GM18519 (cell line): ENCODE data around the gene MRPL38.
"Not testable (repeated sequence)": the region's sequence is repeated elsewhere in the genome, so short reads cannot be mapped to it uniquely, and the experiment has no call there.

Experiments used
- ATAC-seq: cut with Tn5 transposase; IDR thresholded peaks from one replicate; pipeline ENCODE4 v1.9.1; 2021; ENCODE audit warnings: mild to moderate bottlenecking, moderate library complexity; ENCODE audit not compliant: unreplicated experiment, low FRiP score

Gene MRPL38

DNA sequence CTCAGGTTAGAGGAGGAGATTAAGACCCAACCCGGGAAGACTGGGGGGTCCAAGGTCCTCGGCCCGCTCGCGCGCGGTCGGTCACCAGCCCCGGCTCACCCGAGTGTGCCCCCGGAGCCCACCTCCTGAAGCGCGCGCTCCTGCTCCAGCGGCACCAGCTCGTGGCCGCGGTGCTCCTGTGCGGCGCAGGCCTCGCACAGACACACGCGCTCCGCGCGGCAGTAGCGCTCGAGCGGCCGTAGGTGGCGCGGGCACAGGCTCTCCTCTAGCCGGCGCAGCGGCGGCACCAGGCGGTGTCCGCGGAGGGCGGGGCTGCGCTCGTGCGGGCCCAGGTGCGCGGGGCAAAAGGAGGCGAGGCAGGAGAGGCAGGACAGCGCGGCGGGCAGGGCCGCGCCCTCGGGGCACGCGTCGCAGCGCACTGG lies 26.9 kb downstream of the MRPL38 start:
- no peak for ATAC-seq

DNA sequence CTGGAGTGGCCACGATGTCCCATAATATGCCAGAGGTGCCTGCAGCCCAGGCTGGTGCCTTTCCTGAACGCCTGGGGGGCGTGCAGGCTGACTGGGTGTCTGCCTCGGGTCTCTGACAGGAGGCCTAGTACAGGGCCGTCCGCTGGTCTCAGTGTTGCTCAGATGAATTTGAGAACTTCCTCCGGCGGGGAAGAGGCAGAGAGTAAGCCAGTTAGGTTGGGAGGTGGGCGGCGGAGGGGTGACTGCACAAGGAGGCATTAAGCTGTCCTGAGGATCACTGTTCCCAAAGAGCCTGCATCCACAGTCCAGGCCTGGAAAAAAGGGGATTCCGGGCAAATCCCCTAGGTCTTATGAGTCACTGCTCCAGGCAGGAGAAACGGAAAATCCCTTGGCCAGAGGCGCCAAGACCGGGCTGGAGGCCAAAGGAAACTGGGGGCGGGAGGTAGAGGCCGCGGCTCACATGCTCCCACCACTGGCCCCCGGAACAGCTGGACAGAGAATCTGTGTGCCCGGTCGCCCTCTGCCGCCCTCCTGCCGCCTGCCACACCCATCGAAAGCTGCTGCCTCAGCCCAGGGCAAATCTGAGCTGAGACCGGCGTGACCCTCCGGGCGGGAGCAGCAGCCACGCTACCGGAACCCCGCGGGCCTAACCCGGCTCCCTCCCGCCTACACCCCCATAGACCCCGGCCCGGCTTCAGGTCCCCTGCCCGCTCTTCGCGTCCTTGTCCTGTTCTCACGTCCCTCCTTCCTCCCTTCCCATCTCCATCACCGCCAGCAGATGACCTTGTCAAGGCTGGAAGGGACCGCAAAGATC lies 27.5 kb downstream of the MRPL38 start:
- ATAC-seq: no peak

DNA sequence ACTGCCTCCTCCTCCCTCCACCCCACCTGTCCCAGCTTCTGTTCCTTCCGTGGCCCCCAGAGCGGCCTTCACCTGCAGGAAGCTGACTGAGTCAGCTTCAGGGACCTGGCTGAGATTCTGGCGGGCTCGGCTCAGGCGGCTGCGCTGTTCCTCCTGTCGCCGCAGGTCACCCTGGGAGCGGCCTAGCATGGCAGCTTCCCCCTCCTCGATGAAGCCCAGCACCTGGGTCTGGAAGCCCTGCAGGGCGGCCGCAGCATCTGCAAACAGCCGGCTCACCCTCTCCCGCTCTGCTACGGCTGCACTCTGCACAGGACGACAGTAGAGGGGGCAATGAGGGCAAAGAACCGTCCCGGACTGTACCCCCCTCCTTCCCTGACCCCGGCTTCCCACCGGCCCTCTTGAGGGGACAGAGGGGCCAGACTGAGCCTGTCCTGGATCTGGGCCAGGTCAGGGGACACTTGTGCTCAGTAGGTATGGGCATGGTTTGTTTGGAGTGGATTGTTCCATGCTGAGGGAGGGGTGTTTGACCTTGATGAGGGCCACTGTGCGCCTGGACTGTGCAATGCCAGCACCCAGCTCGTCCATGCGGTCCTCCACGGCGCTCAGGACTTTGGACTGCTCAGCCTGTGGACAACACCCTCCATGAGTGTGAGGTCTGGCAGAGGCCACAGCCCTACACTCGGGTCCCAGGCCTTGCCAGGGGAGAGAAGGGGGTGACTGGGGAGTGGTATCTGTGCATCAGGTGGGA lies 28.3 kb downstream of the MRPL38 start:
- no peak for ATAC-seq

DNA sequence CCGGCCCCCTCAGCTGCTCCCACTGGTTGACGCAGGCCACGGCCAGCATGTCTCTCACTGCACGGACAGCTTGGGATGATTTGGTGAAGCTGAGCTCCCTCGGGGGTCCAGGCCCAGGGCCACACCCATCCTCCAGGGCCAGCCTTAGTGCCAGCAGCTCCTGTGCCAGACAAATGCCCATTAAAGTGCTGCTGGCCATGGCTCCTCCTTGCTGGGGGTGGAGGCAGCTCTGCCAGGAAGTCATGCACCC lies 28.8 kb downstream of the MRPL38 start:
- no peak for ATAC-seq

DNA sequence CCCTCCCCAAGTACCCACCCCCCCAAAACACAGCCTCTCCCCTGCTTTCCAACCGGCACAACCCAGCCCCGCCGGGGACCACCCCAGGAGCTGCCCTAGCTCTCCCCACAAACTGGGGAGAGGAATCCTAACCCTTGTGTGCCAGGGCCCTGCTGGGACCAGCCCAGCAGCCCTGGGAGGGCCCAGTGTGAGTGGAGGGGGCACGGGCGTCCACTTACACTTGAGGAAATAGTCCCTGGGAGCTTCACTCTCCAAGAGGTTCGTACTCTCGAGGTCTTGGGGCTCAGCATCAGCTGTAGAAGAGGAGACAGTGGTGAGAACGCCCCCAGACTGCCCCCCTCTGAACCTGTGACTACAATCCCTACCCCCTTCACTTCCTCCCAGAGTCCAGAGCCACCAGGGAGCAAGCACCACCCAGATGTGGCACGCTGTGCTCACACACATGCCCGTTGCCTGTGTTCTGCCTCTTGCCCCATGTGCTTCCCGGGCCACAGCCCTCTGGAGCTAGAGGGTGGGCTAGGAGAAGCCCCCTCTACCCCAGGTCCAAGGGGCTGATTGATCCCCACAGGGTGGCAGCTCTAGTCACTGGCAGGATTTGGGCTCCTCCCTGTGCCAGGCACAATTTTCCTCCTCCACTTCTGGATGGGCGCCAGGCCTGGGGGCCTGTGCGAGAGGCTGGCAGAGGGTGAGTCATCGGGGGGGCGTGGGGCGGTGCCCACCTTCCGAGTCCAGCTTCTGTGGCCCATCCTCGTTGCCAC lies 29.3 kb downstream of the MRPL38 start:
- no peak for ATAC-seq

DNA sequence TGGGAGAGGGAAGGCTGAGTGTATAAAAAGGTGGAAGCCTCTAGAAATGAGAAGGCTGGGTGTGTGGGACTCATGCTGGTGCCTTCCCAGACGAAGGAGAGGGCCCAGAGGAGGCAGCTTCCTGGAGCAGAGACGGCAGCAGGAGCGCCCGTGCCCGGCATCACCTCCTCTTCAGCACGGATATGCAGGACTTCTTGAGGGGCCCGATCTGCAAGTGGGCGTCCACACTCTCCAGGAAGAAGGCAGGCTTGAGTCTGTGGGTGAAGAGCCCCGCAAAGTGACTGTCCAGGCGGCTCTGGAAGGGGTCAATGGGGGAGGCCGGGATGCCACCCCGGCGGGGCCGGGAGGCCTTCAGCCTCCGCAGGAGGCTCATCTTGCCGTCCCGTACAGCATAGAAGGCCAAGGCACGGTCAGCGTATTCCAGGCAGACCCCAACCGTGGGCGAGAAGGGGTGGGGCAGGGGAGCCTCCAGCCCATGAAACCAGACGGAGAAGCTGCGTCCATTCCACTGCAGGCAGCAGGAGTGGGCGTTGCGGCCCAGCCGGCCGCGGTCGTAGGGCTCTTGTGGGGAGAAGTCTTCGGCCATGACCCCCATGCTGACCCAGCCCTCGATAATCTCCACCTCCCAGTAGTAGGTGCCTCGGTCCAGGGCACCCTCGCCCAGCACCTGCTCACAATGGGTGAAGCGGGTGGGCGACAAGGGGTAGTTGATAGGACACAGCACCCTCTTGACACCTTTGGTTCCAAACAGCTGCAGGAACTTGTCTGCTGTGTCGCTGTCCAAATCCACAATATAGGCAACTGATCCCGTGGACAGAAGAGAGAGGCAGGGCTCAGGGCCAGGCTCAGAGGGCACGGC lies 30.1 kb downstream of the MRPL38 start:
- ATAC-seq: no peak

DNA sequence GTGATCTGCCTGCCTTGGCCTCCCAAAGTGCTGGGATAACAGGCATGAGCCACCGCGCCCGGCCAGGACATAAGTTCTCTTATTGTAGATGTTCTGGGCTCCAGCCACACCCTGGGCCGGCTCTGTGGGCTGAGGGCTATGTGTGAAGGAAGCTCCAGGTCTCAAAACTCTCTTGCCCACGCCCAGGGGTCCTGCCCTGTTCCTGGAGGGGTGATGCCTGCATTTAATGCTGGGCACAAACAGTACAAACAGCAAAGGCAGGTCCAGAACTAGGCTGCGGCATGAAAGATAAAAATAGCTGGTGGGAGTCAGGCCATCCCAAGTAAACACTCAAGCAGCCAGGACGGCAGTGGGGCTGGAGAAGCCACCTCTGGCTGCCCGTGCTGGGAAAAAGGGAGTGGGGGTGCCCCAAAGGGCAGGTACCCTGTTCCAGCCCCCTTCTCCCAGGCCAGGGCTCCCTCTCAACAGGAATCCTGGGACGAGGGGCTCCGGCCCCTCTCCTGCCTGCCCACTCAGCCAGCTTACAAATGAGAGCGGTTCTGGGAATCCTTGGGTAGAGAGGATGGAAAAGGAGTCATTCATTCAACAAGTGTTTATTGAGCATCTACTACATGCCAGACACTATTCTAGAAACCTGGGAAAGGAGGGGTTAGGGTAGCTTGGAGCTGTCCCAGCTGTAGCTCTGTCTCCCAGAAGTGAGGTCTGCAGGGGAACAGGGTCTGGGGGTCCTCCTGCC lies 30.9 kb downstream of the MRPL38 start:
- ATAC-seq: no peak

DNA sequence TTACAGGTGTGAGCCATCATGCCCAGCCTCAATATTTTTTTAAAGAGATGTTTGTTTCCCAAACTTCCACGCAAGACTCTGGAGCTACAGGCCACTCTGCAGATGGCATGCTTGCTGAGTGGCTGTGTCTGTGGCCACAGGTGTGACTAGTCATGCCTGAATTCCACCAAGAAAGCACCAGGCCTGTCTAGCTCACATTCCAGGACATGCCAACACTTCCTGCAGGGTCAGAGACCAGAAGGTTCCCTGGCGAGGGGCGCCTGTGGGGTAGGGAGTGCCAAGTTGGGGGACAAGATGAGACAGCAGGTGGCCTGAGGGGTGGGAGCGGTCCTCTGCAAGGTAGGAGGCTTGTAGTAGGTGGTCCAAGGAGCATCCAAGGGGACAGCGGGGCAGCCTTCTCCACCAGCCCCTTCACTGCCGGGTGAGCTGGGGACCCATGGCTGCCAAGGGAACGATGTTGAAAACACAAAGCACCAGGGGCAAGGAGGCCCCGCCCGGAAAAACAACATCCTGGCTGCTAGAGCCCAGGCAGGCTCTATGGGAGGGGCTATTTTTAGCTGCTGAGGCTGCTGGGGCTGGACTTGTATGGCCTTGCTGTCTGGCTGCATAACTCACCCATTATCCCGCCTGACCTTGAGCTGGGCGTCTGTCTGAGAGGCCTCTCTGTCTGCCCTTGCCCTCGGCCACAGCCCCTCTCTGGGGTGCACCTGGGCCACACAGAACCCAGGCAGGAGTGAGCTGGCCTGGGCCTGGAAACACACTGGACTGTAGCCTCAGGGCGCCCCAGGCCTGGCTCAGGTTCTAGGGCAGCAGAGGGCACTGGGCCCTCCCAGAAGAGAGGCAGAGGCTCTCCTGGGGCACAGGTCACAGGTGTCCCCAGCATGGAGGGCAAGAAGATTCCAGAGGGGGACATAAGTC lies 32.0 kb downstream of the MRPL38 start:
- no peak for ATAC-seq

DNA sequence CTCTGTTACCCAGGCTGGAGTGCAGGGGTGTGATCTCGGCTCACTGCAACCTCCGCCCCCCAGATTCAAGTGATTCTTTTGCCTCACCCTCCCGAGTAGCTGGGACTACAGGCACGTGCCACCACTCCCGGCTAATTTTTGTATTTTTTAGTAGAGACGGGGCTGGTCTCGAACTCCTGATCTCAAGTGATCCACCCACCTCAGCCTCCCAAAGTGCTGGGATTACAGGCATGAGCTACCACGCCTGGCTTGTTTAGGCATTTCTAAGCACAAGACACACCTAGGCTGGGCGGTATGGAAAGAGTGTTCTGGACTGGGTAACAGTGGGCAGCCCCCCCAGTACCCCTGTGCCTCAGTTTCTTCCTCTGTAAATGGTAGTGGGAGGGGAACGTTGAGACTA lies 34.5 kb downstream of the MRPL38 start:
- ATAC-seq: not testable (repeated sequence)

DNA sequence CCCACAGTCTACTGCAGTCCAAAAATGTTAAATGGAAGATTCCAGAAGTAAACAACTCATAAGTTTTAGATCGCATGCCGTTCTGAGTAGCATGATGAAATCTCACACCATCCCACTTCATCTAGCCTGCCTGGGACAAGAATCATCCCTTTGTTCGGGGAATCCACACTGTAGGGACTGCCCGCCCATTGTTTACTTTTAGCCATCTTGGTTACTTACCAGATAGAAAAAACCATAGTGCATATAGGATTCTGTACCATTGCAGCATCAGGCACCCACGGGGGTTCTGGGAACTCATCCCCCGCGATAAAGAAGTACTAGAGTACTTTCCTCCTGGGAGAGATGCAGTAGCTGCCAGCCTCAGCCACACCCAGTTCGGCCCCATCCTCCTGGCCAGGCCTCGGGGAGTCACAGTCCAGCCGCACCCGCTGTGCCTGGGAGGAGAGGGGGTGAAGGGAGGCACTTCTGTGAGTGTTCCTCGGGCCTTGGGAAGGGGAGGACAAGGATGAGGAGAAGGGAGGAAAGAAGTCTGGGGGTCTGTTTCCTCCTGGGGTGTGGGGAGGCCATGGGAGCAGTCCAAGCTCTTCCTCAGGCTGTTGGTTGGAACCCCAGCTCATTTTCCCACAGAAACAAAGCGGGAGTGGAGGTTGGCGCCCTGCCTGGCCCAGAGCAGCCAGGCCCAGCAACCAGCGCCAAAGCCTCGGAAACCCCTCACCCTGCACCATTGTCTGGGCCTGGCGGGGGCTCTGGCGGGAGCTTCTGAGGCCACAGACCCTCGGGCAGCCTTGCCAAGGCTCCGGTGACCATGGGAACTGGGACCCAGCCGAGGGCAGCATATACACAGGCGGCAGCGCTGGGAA lies 35.2 kb downstream of the MRPL38 start:
- no peak for ATAC-seq

DNA sequence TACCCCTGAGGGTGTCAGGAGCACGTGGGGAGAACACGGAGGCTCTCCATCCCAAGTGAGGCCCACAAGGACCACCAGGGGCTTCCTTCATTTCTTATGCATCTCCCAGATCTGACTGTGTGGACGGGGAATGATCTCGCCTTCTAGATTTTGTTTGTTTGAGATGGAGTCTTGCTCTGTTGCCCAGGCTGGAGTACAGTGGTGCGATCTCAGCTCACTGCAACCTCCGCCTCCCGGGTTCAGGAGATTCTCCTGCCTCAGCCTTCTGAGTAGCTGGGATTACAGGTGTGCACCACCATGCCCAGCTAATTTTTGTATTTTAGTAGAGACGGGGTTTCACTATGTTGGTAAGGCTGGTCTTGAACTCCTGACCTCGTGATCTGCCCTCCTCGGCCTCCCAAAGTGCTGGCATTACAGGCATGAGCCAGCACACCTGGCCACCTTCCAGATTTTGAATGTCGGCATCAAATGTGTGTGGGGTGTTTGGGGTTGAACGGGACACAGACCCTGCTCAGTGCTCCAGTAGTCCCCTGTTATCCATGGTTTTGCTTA lies 35.9 kb downstream of the MRPL38 start:
- ATAC-seq: not testable (repeated sequence)

DNA sequence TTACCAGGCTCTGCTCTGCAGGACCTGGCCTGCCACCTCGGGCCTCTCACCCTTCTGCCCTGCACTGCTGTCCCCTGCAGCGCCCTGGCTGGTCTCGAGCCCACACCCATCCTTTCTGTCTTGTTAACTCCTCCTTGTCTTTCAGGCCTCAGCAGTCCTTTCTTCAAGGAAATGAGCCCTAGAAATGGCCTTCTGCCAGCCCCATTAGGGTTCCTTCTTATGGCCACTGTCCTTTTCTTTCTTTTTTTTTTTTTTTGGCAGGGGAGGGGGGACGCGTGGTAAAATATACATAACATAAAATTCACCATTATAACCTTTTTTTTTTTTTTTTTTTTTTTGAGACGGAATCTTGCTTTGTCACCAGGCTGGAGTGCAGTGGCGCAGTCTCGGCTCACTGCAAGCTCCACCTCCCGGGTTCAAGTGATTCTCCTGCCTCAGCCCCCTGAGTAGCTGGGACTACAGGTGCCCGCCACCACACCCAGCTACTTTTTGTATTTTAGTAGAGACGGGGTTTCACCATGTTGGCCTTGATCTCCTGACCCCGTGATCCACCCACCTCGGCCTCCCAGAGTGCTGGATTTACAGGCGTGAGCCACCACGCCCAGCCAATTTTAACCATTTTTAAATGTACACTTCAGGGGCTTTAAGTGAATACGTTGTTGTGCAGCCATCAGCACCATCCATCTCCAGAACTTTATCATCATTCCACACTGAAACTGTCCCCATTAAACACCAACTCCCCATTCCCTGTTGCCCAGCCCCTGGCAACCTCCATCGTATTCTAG lies 39.1 kb downstream of the MRPL38 start:
- not testable (repeated sequence) for ATAC-seq

DNA sequence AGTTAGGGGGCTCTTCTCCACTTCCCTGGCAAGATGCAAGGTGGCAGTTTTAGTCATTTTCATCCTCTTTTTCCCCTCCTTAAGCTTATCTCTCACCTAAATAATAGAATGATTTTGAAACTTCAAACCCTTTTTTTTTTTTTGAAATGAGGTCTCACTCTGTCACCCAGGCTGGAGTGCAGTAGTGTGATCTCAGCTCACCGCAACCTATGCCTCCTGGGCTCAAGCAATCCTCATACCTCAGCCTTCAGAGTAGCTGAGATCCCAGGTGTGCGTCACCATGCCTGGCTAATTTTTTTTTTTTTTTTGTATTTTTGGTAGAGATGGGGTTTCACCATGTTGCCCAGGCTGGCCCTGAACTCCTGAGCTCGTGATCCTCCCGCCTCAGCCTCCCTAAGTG lies 39.8 kb downstream of the MRPL38 start:
- not testable (repeated sequence) for ATAC-seq

DNA sequence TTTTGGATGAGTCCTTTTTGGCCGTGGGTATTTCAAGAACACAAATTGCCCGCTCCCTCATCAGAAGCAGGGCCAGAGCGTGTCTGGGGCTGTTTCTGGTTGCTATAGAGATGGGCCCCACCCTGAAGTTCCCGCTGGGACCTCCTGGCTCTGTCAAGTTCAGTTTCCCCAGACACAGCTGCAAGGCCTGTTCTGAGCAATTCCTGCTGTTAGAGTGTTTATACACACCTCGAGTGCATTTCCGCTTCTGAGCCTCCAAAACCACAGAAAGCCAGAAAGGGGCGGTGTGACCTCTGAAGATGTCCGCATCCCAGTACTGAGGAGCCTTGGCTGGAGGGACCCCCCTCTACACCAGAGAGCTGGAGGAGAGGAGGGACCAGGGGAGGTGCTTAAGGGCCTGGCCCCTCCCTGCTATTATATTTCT lies 40.2 kb downstream of the MRPL38 start:
- no peak for ATAC-seq

DNA sequence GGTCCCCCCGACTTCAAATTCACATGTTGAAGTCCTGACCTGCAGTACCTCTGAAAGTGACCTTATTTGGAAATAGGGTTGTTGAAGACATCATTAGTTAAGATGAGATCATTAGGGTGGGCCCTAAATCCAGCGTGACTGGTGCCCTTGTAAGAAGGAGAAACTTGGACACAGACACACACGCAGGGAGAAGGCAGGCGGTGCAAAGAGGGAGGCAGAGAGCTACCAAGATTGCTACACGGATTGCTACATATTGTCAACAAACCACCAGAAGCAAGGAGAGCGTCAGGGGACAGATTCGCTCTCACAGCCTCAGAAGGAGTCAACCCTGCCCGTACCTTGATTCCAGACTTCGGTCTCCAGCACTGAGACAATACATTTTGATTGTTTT lies 42.8 kb downstream of the MRPL38 start:
- ATAC-seq: no peak

DNA sequence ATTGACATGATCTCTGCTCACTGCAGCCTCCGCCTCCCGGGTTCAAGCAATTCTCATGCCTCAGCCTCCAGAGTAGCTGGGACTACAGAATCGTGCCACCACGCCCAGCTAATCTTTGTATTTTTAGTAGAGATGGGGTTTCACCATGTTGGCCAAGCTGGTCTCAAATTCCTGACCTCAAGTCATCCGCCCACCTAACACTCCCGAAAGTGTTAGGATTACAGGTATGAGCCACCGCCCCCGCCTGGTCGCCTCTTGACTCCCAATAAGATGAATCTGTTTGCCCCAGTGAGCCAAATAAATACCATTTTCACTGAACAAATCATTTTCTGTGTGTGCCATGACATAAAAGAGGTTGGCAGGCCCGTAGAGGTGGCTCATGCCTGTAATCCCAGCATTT lies 45.3 kb downstream of the MRPL38 start:
- not testable (repeated sequence) for ATAC-seq
